Kidney tubule cell (primary cell): Measurements from ENCODE around the gene AP1S1.

Experiments used
- DNase-seq: peaks from one replicate; pipeline ENCODE4 v3.0.0-alpha.2; 2018; ENCODE audit warnings: low spot score

Gene AP1S1

DNA sequence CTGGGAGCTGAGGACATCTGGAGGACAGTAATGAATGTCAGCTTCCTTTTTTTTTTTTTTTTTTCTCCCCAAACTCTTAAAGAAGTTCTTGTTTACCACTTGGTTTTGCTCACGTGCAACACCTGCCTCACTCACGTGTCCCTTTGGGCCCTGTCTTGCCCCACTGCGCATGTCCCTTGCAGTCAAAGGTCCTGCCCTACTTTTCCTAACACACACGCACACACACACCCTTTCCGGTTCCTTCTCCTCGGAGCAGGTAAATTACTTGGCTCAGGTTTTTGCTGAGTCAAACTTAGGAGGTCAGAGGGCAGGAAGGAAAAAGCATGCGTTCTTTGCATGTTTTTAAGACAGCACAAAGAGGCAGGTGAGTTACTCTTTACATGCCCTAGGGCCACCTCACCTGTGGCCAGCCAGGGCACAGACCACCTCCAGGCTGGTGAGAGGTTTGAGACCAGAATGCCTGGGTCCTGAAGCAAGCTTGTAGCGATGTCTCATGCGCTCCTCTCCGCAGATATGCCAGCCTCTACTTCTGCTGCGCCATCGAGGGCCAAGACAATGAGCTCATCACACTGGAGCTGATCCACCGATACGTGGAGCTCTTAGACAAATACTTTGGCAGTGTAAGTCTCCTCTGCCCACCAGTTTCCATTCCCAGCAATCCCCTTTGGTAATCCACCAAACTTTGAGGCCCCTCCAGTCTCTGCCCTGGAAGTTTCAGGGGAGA is 2.8 kb downstream of the AP1S1 start:
- DNase-seq = peak; percentile 65

GRCh38 chr7:101159696-101160674 is 5.7 kb downstream of the AP1S1 start:
- peak; percentile 74 for DNase-seq

DNA sequence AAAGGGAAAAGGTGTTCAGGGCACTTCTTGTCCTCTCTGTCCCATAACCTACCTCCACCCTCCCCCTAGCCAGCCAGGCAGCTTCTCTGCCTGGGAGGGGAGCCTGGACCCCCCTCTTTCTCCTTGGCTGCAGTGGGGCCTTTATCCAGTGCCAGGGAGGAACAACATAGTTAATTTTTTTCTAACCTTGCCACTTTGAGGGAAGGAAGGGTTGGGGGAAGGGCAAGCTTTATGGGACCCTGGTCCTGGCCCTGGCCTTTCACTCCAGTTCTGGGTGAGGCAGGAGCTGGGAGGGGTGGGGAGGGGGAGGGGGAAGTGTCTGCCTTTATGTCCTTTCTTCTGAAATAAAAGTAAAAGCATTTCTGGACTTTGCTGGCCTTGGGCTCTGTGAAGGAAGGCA is 6.6 kb downstream of the AP1S1 start:
- DNase-seq = no peak

- no peak for DNase-seq
These were observed 7.6 kb downstream of the AP1S1 start for GRCh38 chr7:101161692-101162471.

- DNase-seq = peak; percentile 68
These were observed 8.4 kb downstream of the AP1S1 start for GRCh38 chr7:101162551-101163278.

DNA sequence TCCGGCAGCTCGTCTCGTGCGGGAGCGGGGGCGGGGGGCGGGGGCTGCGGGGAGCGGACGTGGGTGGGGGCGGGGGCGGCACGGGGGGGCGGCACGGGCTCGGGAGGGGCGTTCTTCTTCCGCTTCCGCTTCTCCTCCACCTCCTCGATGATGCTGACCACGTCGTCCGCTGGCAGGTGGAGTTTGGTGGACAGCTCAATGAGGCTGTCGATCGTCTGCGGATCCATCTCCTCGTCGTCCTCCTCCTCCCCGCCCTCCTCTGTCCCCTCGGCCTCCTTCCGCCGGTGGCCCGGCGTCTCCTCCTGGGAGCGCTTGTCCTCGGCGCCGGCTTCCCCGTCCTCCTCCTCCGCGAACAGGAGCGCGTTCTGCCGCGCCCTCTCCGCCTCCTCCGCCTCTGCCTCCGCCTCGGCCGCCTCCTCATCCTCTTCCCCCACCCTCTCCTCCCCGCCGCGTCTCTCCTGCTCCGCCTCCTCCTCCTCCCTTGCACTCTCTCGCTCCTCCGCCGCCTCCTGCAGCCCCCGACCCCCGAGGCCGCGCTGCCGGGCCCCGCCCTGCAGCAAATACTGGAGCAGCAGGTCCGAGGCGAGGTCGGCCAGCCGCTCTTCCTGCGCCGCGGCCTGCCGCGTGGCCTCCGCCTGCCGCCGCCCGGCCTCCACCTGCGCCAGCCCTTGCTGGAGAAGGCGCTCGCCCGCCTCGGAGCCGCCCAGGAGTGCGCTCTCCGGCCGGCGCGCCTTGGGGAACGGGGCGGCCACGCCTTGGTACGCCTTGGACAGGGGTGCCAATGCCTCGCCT is 9.2 kb downstream of the AP1S1 start:
- peak; percentile 67 for DNase-seq

DNA sequence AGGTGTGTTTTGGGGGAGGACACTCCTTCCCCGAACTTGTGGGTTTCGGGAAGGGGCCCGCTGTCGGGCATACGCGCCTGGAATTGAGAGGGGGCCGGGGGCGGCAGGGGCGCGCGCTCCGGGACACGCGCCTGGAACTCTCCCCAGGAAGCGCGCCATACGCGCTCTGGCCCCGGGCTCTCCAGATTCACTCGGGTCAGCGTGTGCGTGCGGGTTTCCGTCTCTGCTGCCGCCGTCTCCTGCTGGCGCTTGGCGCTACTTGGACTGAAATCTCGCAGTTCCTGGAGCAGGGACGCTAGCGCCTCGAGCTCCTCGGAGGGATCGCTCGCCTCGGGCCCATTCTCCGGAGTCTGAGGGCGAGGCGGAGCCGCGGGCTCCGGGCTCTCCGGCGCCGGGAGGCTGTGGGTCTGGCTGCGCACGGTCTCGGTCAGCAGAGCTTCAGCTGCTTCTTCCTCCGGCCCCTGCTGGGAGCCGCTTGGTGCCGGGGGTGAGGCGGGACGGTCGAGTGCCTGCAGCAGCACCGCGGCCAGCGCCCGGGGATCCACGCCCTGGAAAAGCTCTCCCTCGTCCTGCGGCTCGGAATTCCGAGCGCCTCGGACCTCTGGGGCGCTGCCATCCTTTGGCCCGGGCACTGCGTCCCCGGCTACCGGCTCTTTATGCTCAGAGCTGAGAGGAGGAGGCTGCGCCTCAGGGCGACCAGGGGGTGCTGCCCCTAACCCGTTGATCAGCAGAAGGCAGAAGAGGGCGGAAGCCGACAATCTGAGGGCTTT is 10.0 kb downstream of the AP1S1 start:
- DNase-seq = peak; percentile 76

GRCh38 chr7:101165075-101165957 is 11.0 kb downstream of the AP1S1 start, which contains the start of gene VGF:
TSS of gene VGF (minus strand) at chr7:101165569. CDS start at chr7:101164843, 726 bp downstream.
- DNase-seq = peak; percentile 95

DNA sequence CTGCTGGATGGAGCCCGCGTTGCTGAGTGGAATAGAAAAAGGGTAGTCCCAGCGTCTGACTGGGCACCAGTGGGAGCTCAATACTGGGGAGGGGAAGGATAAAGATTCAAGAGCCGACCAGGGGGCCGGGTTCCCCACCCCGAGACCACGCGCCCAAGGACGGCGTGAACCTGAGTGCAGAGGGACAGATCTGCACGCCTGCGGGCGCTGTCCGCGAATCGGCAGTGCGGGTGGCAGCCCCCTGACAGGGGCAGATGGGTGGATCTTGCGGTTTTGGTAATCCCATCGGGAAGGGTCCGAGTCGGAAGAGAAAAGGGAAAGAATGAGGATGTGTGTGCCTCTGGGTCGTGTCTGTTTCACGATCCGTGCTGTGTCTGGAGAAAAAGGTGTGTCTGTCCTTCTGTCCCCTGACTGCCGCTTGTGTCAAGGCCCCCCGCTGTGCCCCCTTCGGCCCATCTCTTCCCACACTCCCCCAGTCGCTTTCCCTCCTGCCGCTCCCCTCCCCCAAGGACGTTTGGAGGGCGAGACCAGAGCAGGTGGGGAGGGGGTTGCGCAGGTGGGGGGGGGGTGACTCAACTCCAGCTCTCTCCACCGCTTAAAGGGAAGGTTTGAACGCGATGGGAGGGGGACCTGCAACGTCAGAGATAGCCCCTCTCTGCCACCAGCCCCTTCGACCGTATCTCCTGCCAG is 11.8 kb downstream of the AP1S1 start:
- DNase-seq = no peak

DNA sequence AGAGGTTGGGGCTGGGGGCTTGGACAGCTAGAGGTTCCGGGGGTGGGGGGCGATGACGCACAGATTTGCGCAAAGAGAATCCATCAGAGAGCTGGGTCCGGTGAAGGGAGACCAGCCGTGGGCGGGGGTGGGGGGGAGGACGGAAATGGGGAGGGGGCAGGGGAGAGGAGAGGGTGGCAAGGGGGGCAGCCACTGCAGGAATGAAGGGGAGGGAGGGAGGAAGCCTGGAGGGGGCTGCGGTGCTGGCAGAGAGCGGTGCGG is 12.3 kb downstream of the AP1S1 start:
- no peak for DNase-seq

DNA sequence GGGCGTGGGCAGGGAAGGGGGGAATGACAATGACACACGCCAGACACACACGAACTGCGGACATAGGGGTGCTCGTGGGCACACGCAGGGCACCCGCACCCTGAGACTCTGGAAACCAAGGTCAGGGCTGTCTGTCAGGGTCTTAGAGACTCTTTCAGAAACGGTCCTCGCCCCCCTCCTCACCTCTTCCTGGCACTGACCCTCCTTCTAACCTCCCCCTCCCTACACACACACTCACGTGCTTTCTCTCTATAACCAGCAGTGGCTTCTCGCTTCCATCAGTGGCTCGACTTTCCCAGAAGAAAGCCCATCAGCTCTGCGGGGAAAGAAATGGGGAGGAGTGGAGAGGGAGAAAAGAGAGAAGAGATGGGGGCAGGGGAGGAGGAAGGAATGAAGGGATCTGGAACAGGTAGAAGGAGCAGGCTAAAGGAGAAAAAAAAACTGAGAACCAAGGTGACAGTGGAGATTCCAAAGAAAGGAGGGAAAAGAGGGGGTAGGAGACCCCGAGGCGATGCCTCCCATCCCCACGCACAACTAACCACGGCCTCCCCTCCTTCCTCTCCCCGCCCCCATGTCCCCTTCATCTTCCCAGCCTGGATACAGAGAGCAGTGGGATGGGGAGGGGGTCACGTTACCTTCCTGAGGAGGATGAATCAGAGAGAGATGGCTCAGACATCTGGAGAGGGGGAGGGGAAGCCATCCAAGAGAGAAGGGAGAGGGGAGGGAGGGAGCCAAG is 12.8 kb downstream of the AP1S1 start:
- DNase-seq = peak; percentile 25

GRCh38 chr7:101167645-101168411 is 13.6 kb downstream of the AP1S1 start:
- no peak for DNase-seq

DNA sequence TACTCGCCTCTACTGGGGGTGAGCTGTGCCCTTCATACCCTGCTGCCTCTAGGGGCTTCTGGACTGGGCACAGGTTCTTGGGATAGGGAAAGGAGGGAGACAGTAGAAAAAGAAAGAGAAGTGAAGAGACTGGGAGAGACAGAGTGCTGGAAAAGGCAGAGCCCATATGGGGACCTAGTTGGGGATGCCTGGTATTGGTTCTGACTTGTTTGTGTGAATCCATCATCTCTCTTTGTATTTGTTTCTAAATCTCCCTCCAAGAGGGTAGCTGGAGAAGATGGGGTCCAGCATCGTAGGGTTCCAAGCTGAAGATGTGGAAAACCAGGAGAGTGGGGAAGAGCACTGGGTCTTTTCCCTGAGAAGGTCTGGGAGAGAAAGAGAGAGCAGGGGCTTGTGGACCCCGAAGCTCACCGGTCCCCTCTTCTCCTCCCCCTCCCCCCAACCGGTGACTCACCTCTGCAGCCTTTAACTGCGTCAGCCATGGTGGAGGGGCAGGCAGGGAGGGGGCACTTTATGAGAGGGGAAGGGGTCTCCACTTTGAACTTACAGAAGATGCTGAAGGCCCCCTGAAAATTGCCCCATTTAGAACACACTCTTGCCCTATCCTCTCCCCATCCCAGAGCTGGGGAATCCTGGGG is 14.3 kb downstream of the AP1S1 start:
- no peak for DNase-seq

GRCh38 chr7:101169110-101169837 is 15.0 kb downstream of the AP1S1 start:
- no peak for DNase-seq

DNA sequence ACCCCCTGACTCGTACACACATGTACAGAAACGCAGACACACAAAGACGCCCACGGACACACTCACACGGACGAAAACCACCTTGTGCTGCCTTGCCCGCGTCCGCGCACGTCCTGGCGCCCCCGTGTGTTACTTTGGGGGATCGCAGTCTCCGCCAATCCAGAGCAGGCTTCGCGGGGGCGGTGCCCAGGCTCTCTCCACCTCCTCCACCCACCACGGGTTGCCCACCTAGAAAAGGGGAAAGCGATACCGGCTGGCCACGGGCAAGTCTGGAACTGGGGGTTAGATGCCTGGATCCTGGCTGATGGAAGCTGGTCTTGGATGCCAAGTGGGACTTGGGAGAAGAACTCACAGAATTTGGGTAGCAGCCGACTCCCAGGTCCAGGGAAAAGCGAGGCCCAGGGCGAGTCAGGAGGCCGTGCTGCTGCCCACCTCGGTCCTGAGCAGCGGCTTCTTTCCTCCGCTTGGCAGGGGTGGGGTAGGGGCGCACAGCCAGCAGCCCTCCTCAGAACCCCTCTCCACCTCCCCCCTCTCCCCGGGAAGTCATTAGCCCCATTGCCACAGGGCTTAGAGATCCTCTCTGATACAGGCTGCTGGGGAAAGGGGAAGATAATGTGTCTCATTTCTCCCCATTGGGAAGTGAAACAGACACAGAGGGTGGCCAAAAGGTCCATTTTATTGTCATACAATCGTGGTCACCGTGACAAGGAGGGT is 15.7 kb downstream of the AP1S1 start:
- DNase-seq = peak; percentile 63
